Aorta (tissue), 5 donors: ENCODE data around the gene PIGB. TPM values are rescaled to one million over a fixed set of nuclear protein-coding genes. Genes with fewer than 3 reads are reported as not detected.

ENCODE experiments used
- ATAC-seq: fragments of 200-7000 bp; cut with Tn5 transposase; one replicate; pipeline ENCODE4 v1.9.1; 2022; ENCODE audit warnings: moderate library complexity; ENCODE audit not compliant: low FRiP score
- DNase-seq, 2 donors: peaks; one replicate each; pipeline ENCODE4 v3.0.0-alpha.2; 2020
- H3K27ac ChIP-seq, 2 donors: one replicate each; pipeline ENCODE4 v1.5.1; 2013; ENCODE audit warnings: low read length in 2 of 2, mild to moderate bottlenecking in 2 of 2, moderate library complexity in 2 of 2, control low read depth in 1 of 2, inconsistent platforms in 1 of 2, low read depth in 1 of 2
- H3K27me3 ChIP-seq, 2 donors: one replicate each; pipeline ENCODE4 v1.6.1; 2013; ENCODE audit warnings: control low read depth in 1 of 2, low read length in 1 of 2, mild to moderate bottlenecking in 1 of 2, moderate library complexity in 1 of 2; ENCODE audit not compliant: insufficient read depth in 2 of 2, control insufficient read depth in 1 of 2
- H3K36me3 ChIP-seq, 2 donors: one replicate each; pipeline ENCODE4 v1.6.1; 2013; ENCODE audit warnings: control low read depth in 1 of 2, low read length in 1 of 2, mild to moderate bottlenecking in 1 of 2; ENCODE audit not compliant: insufficient read depth in 2 of 2, control insufficient read depth in 1 of 2
- H3K4me1 ChIP-seq, 2 donors: one replicate each; pipeline ENCODE4 v1.6.1; 2013; ENCODE audit warnings: low read length in 2 of 2, control low read depth in 1 of 2, mild to moderate bottlenecking in 1 of 2, moderate library complexity in 1 of 2; ENCODE audit not compliant: insufficient read depth in 2 of 2, control insufficient read depth in 1 of 2
- H3K4me3 ChIP-seq, 2 donors: one replicate each; pipeline ENCODE4 v1.5.1; 2013; ENCODE audit warnings: low read length in 2 of 2, control low read depth in 1 of 2, mild to moderate bottlenecking in 1 of 2
- H3K9me3 ChIP-seq: one replicate; pipeline ENCODE4 v1.6.1; 2013; ENCODE audit warnings: mild to moderate bottlenecking, low read length; ENCODE audit not compliant: control insufficient read depth
- WGBS, 2 donors: extraction: QIAGEN DNeasy Blood & Tissue Kit; methylation state at CpG; one replicate each; pipeline ENCODE4 v1.1.7; 2013; 5-methylcytosine and 5-hydroxymethylcytosine counted together
- intact Hi-C, 2 donors: fragments of 100-400 bp; cut with DNase I; formaldehyde crosslinking; loops; one replicate each; pipeline versions ENCODE4 v1.14.2 to v1.15.0; 2022
- polyA plus RNA-seq, 2 donors: library from polyadenylated mRNA; stranded (reverse); fragments of 200-250 nt; gene quantifications; one replicate each; pipeline ENCODE4 v1.2.3, GENCODE V29; 2013
- total RNA-seq, 2 donors: library from RNA; stranded (reverse); fragmentation: NEBNext Ultra II Directional; extraction: Animal tissue kit (Norgen Biotek cat#: 25700); gene quantifications; one replicate each; pipeline ENCODE4 v1.2.1, GENCODE V29; 2021
- donor health status: healthy with polysubstance abuse.
- donor health status: Bipolar disorder and iron deficiency.
- donor health status: DM: no; HTN: no; CAD: no.
- donor health status: DM: no; HTN: no; CAD: no.
- donor health status: DM: yes; HTN: yes; CAD: no.

Gene PIGB
- total and polyA plus RNA-seq, 4 donors: 4.0 to 27.1 (median 16.4) TPM

DNA sequence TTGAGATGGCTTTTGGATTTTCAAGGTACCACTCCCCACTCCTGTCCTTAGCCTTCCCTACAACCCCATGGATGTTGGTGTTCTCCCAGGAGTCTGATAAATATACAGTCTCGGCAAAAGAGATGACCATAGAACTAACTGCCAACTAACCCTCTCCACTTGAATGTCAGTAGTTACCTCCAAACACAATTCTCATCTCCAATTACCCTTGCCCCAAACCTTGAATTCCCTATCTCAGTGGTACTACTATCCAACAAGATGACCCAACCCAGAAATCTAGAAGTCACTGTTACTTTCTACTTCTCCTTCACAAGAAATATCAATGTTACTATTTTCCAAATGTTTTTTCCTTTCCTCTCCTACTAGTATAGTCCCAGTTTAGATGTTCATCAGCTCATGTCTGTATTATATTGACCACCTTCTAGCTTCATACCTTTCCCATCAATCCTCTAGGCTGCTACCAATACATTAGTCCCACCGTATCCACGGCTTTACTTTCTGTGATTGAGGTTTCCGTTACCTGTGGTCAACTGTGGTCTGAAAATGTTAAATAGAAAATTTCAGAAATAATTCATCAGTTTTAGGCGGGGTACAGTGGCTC, 38.1 kb downstream of the PIGB start:
- H3K9me3 ChIP-seq: no peaks in the 10 kb centered on the region
- peaks cover 0 to 3% of the 10 kb centered on the region in 2 donors for H3K4me1 ChIP-seq
- no peak for DNase-seq
- H3K27me3 ChIP-seq: no peaks in the 10 kb centered on the region
- no peak overlapping the region for H3K27ac ChIP-seq
- H3K4me3 ChIP-seq: no peak overlapping the region
- no peak for ATAC-seq
- H3K36me3 ChIP-seq: no peaks in the 10 kb centered on the region
- 97% methylated on average over 5 of the region's 5 CpGs for WGBS, 2 donors
- intact Hi-C loops: no loop called here

DNA sequence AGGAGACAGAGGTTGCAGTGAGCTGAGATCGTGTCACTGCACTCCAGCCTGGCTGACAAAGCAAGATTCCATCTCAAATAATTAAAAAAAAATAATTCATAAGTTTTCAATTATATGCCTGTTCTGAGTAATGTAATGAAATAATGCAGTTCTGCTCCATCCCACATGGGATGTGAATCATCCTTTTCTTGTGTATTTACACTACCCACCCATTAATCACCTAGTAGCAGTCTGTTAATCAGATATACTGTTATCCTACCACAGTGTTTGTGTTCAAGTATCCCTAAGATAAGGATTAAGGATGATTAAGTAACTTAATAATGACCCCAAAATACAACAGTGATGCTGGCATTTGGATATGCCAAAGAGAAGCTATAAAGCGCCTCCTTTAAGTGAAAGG, 38.8 kb downstream of the PIGB start:
- WGBS, 2 donors: 84 to 98% methylated on average over 2 of the region's 2 CpGs
- no peak for DNase-seq
- intact Hi-C loops: no loop called here
- Histone ChIP-seq H3K27me3 (no peaks in the 10 kb centered on the region), H3K27ac (no peak overlapping the region), H3K4me3 (no peak overlapping the region), H3K36me3 (peaks cover 0 to 2% of the 10 kb centered on the region in 2 donors), H3K4me1 (peaks cover 0 to 3% of the 10 kb centered on the region in 2 donors), H3K9me3 (no peaks in the 10 kb centered on the region)
- ATAC-seq: no peak

DNA sequence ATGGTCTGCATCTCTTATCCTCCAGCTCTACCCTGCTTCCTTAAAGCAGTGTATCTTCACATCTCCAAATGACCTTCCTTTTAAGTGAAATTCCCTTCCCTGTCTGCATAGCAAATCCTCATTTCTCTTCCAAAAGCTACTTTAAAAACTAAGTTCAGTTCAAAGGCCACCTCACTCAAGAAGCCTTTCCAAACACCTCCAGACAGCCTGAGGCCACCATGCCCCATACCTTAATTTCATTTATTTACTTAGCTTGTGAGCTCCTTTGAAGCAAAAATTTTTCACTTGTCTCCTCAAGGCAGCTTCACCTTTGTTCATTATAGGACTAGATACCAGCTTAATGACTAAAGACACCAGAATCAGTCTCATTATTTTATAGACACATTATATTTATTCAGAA, 39.4 kb downstream of the PIGB start:
- no peak overlapping the region for H3K4me3 ChIP-seq
- H3K27ac ChIP-seq: peak overlapping the region in 1 of 2 donors; percentile 67
- no peaks in the 10 kb centered on the region for H3K9me3 ChIP-seq
- DNase-seq (no peak), ATAC-seq (no peak)
- peaks cover 0 to 3% of the 10 kb centered on the region in 2 donors for H3K4me1 ChIP-seq
- peaks cover 0 to 2% of the 10 kb centered on the region in 2 donors for H3K36me3 ChIP-seq
- H3K27me3 ChIP-seq: no peaks in the 10 kb centered on the region
- intact Hi-C loops: no loop called here

DNA sequence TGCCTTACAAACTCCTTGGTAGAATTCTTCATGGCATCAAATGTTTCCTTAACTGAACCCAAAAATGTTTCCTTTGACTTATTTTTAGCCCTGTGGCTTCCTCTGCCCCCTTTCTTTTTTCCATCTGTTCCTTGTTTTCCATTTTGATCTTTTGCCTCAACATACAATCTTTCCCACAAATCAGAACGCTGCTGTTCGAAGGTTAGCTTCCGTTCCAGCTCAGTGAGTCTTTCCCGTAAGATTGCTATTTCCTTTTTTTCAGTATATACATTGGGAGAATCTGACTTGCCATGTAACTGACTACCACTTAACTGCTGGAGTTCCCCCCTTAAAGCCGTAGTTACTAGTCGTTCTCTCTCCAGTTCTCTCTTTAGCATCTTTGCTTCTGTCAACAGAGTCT, 41.2 kb downstream of the PIGB start:
- intact Hi-C loops: no loop called here
- Histone ChIP-seq H3K27me3 (no peaks in the 10 kb centered on the region), H3K9me3 (no peaks in the 10 kb centered on the region), H3K36me3 (peaks cover 0 to 2% of the 10 kb centered on the region in 2 donors), H3K4me1 (peaks cover 0 to 3% of the 10 kb centered on the region in 2 donors), H3K4me3 (no peak overlapping the region), H3K27ac (peak overlapping the region; percentile 64 to 67)
- ATAC-seq (no peak), DNase-seq (no peak)
- 4% methylated on average over 6 of the region's 6 CpGs for WGBS, 2 donors

DNA sequence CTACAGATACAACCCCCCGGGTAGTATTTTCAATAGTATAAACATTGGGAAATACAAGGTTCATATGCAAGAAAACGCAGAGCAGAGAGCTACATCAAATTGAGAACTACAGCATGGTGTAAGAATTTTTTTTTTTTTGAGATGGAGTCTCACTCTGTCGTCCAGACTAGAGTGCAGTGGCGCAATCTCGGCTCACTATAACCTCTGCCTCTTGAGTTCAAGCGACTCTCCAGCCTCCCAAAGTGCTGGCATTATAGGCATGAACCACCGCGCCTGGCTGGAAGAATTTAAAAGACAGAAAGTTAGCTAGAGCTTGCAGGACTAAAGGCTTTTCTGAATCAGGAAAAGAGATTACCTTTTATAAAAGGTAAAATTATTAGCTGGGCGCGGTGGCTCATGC, 42.0 kb downstream of the PIGB start:
- no peak for ATAC-seq
- Histone ChIP-seq H3K27ac (no peak overlapping the region), H3K4me3 (no peak overlapping the region), H3K4me1 (peaks cover 0 to 3% of the 10 kb centered on the region in 2 donors), H3K9me3 (no peaks in the 10 kb centered on the region), H3K36me3 (peaks cover 0 to 2% of the 10 kb centered on the region in 2 donors), H3K27me3 (no peaks in the 10 kb centered on the region)
- intact Hi-C loops: no loop called here
- DNase-seq: no peak
- WGBS, 2 donors: 87 to 90% methylated on average over 10 of the region's 10 CpGs

DNA sequence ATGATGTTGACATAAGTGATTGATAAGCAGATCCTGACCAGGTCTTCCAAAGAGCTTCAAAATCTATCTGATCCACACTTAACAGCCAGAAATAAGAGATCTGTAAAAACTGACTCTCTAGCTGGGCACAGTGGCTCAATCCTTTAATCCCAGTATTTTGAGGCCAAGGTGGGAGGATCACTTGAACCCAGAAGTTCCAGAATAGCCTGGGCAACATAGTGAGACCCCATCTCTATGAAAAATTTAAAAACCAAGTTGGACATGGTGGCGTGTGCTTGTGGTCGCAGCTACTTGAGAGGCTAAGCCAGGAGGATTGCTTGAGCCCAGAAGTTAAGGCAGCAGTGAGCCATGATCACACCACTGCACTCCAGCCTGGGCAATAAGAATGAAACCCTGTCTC, 43.6 kb downstream of the PIGB start:
- intact Hi-C loops: no loop called here

DNA sequence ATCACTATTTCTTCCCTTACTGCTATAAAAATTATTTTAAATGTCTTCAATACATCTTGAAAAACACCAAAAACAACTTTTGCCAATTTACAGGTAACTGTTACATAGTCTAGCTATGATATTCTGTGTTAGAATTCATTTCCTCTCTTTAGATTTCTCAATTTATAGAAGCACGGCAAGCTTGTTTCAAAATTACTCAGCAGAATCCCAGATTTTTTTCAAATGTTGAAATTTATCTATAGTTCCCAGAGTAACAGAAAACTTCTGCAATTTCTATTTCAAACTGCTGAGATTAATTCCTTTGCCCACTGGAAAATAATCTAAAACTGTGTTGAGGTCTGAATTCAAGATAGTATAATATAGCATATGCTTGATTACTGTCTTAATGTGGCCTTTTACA, 48.0 kb downstream of the PIGB start:
- H3K27me3 ChIP-seq: no peaks in the 10 kb centered on the region
- ATAC-seq (no peak), DNase-seq (no peak)
- H3K36me3 ChIP-seq: peaks cover 0 to 2% of the 10 kb centered on the region in 2 donors
- intact Hi-C loops: no loop called here
- WGBS, 2 donors: 89 to 92% methylated on average over 1 of the region's 1 CpG
- H3K9me3 ChIP-seq: no peaks in the 10 kb centered on the region
- H3K4me3 ChIP-seq: no peak overlapping the region
- no peaks in the 10 kb centered on the region for H3K4me1 ChIP-seq
- no peak overlapping the region for H3K27ac ChIP-seq

More for the DNA sequence above, 43.6 kb downstream of the PIGB start:
- DNase-seq (no peak), ATAC-seq (no peak)
- Histone ChIP-seq H3K4me3 (no peak overlapping the region), H3K36me3 (peaks cover 0 to 2% of the 10 kb centered on the region in 2 donors), H3K27ac (no peak overlapping the region), H3K27me3 (no peaks in the 10 kb centered on the region), H3K4me1 (peaks cover 0 to 3% of the 10 kb centered on the region in 2 donors), H3K9me3 (no peaks in the 10 kb centered on the region)
- WGBS, 2 donors: 98 to 99% methylated on average over 2 of the region's 2 CpGs

DNA sequence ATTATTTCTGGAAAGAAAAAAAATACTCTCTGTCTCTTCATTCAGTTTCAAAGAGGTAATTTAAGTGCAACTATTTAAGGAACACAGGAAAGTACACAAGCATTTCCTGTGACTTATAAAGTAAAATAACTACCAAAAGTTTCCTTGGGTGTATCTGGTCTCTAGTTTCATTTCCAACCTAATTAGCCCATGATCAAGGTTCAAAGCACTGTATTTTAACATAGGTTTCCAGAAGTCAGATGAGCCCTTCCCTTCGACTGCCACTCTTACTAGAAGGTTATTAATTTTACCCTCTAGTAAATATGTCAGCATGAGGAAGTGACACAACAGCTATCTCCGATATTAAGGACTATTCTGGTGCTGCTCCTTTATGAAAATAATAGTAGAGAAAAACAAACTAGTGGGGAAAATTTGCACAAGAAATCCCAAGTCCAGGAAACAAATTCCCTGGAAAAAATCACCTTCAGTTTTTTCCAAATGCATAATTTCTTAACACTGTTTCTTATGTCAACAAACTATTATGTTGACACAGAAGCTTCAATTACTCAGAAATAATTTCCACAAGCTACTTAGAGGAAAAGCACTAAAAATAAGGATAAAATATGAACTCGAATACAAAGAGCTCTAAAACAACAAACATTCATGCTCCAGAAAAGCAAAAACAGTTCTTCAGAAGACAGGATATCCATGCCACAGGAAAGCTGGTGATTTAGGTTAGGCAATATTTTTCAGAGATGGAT, 53.8 kb downstream of the PIGB start:
- H3K27me3 ChIP-seq: no peaks in the 10 kb centered on the region
- 13% methylated on average over 3 of the region's 3 CpGs for WGBS, 2 donors
- ATAC-seq (no peak), DNase-seq (no peak)
- no peaks in the 10 kb centered on the region for H3K9me3 ChIP-seq
- H3K27ac ChIP-seq: no peak overlapping the region
- H3K4me3 ChIP-seq: no peak overlapping the region
- peaks cover 3 to 4% of the 10 kb centered on the region in 2 donors for H3K36me3 ChIP-seq
- intact Hi-C loops: no loop called here
- no peaks in the 10 kb centered on the region for H3K4me1 ChIP-seq

DNA sequence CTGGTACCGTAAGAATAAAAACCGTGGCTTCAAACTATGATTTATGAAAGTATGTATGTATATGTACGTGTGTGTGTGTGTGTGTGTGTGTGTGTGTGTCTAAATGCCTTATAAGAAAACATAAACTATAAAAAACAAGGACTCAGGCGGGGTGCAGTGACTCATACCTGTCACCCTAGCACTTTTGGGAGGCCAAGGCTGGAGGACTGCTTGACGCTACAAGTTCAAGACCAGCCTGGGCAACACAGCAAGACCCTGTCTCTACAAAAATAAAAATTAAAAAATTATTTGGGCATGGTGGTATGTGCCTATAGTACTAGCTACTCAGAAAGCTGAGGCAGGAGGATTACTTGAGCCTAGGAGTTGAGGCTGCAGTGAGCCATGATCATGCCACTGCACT, 60.1 kb downstream of the PIGB start:
- Histone ChIP-seq H3K27ac (no peak overlapping the region), H3K4me3 (no peak overlapping the region), H3K27me3 (no peaks in the 10 kb centered on the region), H3K36me3 (peaks cover 6 to 10% of the 10 kb centered on the region in 2 donors), H3K9me3 (no peaks in the 10 kb centered on the region), H3K4me1 (no peaks in the 10 kb centered on the region)
- ATAC-seq (no peak), DNase-seq (no peak)
- 82 to 86% methylated on average over 5 of the region's 5 CpGs for WGBS, 2 donors
- intact Hi-C loops: no loop called here
